HEK293 (cell line): ENCODE data around the gene ADAMTSL2.

ENCODE experiments used
- FEZF1 ChIP-seq: fragments of 450-650 bp; formaldehyde crosslinking; IDR thresholded peaks from 2 replicates; pipeline ENCODE4 v1.5.1; 2016; ENCODE audit warnings: missing biosample characterization, missing genetic modification characterization
- REST ChIP-seq: fragments of 450-650 bp; formaldehyde crosslinking; IDR thresholded peaks from 2 replicates; pipeline ENCODE4 v1.5.1; 2016; ENCODE audit warnings: missing biosample characterization, missing genetic modification characterization
- ZBTB1 ChIP-seq: fragments of 450-650 bp; formaldehyde crosslinking; IDR thresholded peaks from 2 replicates; pipeline ENCODE4 v1.5.1; 2016; ENCODE audit warnings: missing biosample characterization, missing genetic modification characterization
- ZBTB21 ChIP-seq: fragments of 450-650 bp; formaldehyde crosslinking; IDR thresholded peaks from 2 replicates; pipeline ENCODE4 v1.5.1; 2017; ENCODE audit warnings: missing biosample characterization, missing genetic modification characterization
- ZBTB8A ChIP-seq: fragments of 450-650 bp; formaldehyde crosslinking; IDR thresholded peaks from 2 replicates; pipeline ENCODE4 v1.5.1; 2016; ENCODE audit warnings: missing biosample characterization, missing genetic modification characterization
- ZNF354C ChIP-seq: fragments of 450-650 bp; formaldehyde crosslinking; IDR thresholded peaks from 2 replicates; pipeline ENCODE4 v1.5.1; 2016; ENCODE audit warnings: missing biosample characterization, missing genetic modification characterization, low read depth, borderline replicate concordance
- ZNF521 ChIP-seq: fragments of 450-650 bp; formaldehyde crosslinking; IDR thresholded peaks from 2 replicates; pipeline ENCODE4 v1.5.1; 2017; ENCODE audit warnings: missing biosample characterization, mild to moderate bottlenecking, missing genetic modification characterization
- ZNF558 ChIP-seq: fragments of 450-650 bp; formaldehyde crosslinking; IDR thresholded peaks from 2 replicates; pipeline ENCODE4 v1.5.1; 2016; ENCODE audit warnings: missing biosample characterization, missing genetic modification characterization
- ZNF777 ChIP-seq: fragments of 450-650 bp; formaldehyde crosslinking; IDR thresholded peaks from 2 replicates; pipeline ENCODE4 v1.5.1; 2017; ENCODE audit warnings: missing biosample characterization, missing genetic modification characterization, borderline replicate concordance
- ZNF792 ChIP-seq: fragments of 450-650 bp; formaldehyde crosslinking; IDR thresholded peaks from 2 replicates; pipeline ENCODE4 v1.5.1; 2016; ENCODE audit warnings: missing biosample characterization, missing genetic modification characterization
- ZNF843 ChIP-seq: fragments of 450-650 bp; formaldehyde crosslinking; IDR thresholded peaks from 2 replicates; pipeline ENCODE4 v1.5.1; 2016; ENCODE audit warnings: missing biosample characterization, missing genetic modification characterization
- TF ChIP-seq, protein P1 (sequence below): fragments of 450-650 bp; formaldehyde crosslinking; IDR thresholded peaks from 2 replicates; pipeline ENCODE4 v1.5.1; 2016; ENCODE audit warnings: missing biosample characterization, missing genetic modification characterization

GRCh38 chr9:133594310-133594709 lies 59.8 kb downstream of the ADAMTSL2 start:
- TF ChIP-seq, protein P1, sequence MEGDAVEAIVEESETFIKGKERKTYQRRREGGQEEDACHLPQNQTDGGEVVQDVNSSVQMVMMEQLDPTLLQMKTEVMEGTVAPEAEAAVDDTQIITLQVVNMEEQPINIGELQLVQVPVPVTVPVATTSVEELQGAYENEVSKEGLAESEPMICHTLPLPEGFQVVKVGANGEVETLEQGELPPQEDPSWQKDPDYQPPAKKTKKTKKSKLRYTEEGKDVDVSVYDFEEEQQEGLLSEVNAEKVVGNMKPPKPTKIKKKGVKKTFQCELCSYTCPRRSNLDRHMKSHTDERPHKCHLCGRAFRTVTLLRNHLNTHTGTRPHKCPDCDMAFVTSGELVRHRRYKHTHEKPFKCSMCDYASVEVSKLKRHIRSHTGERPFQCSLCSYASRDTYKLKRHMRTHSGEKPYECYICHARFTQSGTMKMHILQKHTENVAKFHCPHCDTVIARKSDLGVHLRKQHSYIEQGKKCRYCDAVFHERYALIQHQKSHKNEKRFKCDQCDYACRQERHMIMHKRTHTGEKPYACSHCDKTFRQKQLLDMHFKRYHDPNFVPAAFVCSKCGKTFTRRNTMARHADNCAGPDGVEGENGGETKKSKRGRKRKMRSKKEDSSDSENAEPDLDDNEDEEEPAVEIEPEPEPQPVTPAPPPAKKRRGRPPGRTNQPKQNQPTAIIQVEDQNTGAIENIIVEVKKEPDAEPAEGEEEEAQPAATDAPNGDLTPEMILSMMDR (tag by site-specific recombination): no peak
- TF ChIP-seq ZNF777 (tag by site-specific recombination) (no peak), ZNF843 (tag by site-specific recombination) (no peak), REST (tag by site-specific recombination) (no peak), ZNF792 (tag by site-specific recombination) (no peak), ZBTB21 (tag by site-specific recombination) (no peak), FEZF1 (tag by site-specific recombination) (no peak), ZNF354C (tag by site-specific recombination) (no peak), ZBTB8A (tag by site-specific recombination) (no peak), ZNF521 (no peak), ZBTB1 (tag by site-specific recombination) (no peak), ZNF558 (no peak)
